ENCODE results near the gene C6orf62.
A peak's percentile ranks its signal among the peaks of the same experiment; 100 is the strongest.
"Not testable (repeated sequence)": the region's sequence is repeated elsewhere in the genome, so short reads cannot be mapped to it uniquely, and the experiment has no call there.

C6orf62 gene

GRCh38 chr6:24668066-24668996, 50.6 kb downstream of the C6orf62 start:
- H3K9me3 ChIP-seq (ENCODE audit: control insufficient read depth, low read length); H3K4me3 ChIP-seq (ENCODE audit: insufficient read depth, low read depth, low read length); H3K27me3 ChIP-seq (ENCODE audit: control insufficient read depth, insufficient read depth, low read length, poor library complexity, severe bottlenecking); H3K4me1 ChIP-seq (ENCODE audit: control insufficient read depth, insufficient read depth, low read length); H3K27ac ChIP-seq (ENCODE audit: insufficient read depth, low read depth, low read length, poor library complexity, severe bottlenecking); H3K36me3 ChIP-seq (ENCODE audit: control insufficient read depth, insufficient read depth, low read length): not testable (repeated sequence)
- WGBS, 2 experiments = 94 to 96% methylated on average over 18 of the region's 18 CpGs

- WGBS, 2 experiments = 41 to 49% methylated on average over 5 to 9 of the region's 9 CpGs
- H3K27ac ChIP-seq (ENCODE audit: insufficient read depth, low read depth, low read length, poor library complexity, severe bottlenecking) = peak overlapping the region; percentile 80
These were observed 51.6 kb downstream of the C6orf62 start for GRCh38 chr6:24667378-24667803.

GRCh38 chr6:24666641-24667377, 52.1 kb downstream of the C6orf62 start, which contains the start of the genes ACOT13 and TDP2:
TSS of gene ACOT13 (plus strand) at chr6:24667077. CDS start at chr6:24667264, 187 bp downstream.
TSS of gene TDP2 (minus strand) at chr6:24666899. CDS start at chr6:24666862, 37 bp downstream.
- peak within 1 kb of the TSS; percentile 80 for H3K27ac ChIP-seq (ENCODE audit: insufficient read depth, low read depth, low read length, poor library complexity, severe bottlenecking)
- no peaks in the 10 kb centered on the region for H3K36me3 ChIP-seq (ENCODE audit: control insufficient read depth, insufficient read depth, low read length)
- no peaks in the 10 kb centered on the region for H3K27me3 ChIP-seq (ENCODE audit: control insufficient read depth, insufficient read depth, low read length, poor library complexity, severe bottlenecking)
- H3K4me3 ChIP-seq (ENCODE audit: insufficient read depth, low read depth, low read length) = peak within 1 kb of the TSS; percentile 85
- peaks cover 7% of the 10 kb centered on the region for H3K4me1 ChIP-seq (ENCODE audit: control insufficient read depth, insufficient read depth, low read length)
- 1% methylated on average over 62 of the region's 62 CpGs for WGBS, 2 experiments
- H3K9me3 ChIP-seq (ENCODE audit: control insufficient read depth, low read length) = no peaks in the 10 kb centered on the region

More at GRCh38 chr6:24667378-24667803, 51.6 kb downstream of the C6orf62 start:
- H3K9me3 ChIP-seq (ENCODE audit: control insufficient read depth, low read length) = no peaks in the 10 kb centered on the region
- no peaks in the 10 kb centered on the region for H3K27me3 ChIP-seq (ENCODE audit: control insufficient read depth, insufficient read depth, low read length, poor library complexity, severe bottlenecking)
- no peaks in the 10 kb centered on the region for H3K36me3 ChIP-seq (ENCODE audit: control insufficient read depth, insufficient read depth, low read length)
- H3K4me1 ChIP-seq (ENCODE audit: control insufficient read depth, insufficient read depth, low read length) = peaks cover 7% of the 10 kb centered on the region
- H3K4me3 ChIP-seq (ENCODE audit: insufficient read depth, low read depth, low read length) = peak overlapping the region; percentile 85

- 1% methylated on average over 26 of the region's 26 CpGs for WGBS, 2 experiments
- H3K4me1 ChIP-seq (ENCODE audit: control insufficient read depth, insufficient read depth, low read length) = peaks cover 7% of the 10 kb centered on the region
These were observed 52.8 kb downstream of the C6orf62 start for GRCh38 chr6:24666097-24666640.

GRCh38 chr6:24664046-24664987, 54.6 kb downstream of the C6orf62 start:
- WGBS, 2 experiments = 94 to 99% methylated on average over 6 to 7 of the region's 7 CpGs
- H3K27me3 ChIP-seq (ENCODE audit: control insufficient read depth, insufficient read depth, low read length, poor library complexity, severe bottlenecking) = no peaks in the 10 kb centered on the region
- no peaks in the 10 kb centered on the region for H3K9me3 ChIP-seq (ENCODE audit: control insufficient read depth, low read length)
- no peaks in the 10 kb centered on the region for H3K36me3 ChIP-seq (ENCODE audit: control insufficient read depth, insufficient read depth, low read length)
- peaks cover 7% of the 10 kb centered on the region for H3K4me1 ChIP-seq (ENCODE audit: control insufficient read depth, insufficient read depth, low read length)
- no peak overlapping the region for H3K4me3 ChIP-seq (ENCODE audit: insufficient read depth, low read depth, low read length)
- no peak overlapping the region for H3K27ac ChIP-seq (ENCODE audit: insufficient read depth, low read depth, low read length, poor library complexity, severe bottlenecking)

More at GRCh38 chr6:24666097-24666640, 52.8 kb downstream of the C6orf62 start:
- no peaks in the 10 kb centered on the region for H3K27me3 ChIP-seq (ENCODE audit: control insufficient read depth, insufficient read depth, low read length, poor library complexity, severe bottlenecking)
- H3K4me3 ChIP-seq (ENCODE audit: insufficient read depth, low read depth, low read length) = peak overlapping the region; percentile 85
- peak overlapping the region; percentile 19 for H3K27ac ChIP-seq (ENCODE audit: insufficient read depth, low read depth, low read length, poor library complexity, severe bottlenecking)
- no peaks in the 10 kb centered on the region for H3K36me3 ChIP-seq (ENCODE audit: control insufficient read depth, insufficient read depth, low read length)
- no peaks in the 10 kb centered on the region for H3K9me3 ChIP-seq (ENCODE audit: control insufficient read depth, low read length)

GRCh38 chr6:24663189-24663588, 55.8 kb downstream of the C6orf62 start:
- Histone ChIP-seq H3K4me3 (ENCODE audit: insufficient read depth, low read depth, low read length) (no peak overlapping the region), H3K27me3 (ENCODE audit: control insufficient read depth, insufficient read depth, low read length, poor library complexity, severe bottlenecking) (no peaks in the 10 kb centered on the region), H3K9me3 (ENCODE audit: control insufficient read depth, low read length) (no peaks in the 10 kb centered on the region), H3K27ac (ENCODE audit: insufficient read depth, low read depth, low read length, poor library complexity, severe bottlenecking) (no peak overlapping the region), H3K36me3 (ENCODE audit: control insufficient read depth, insufficient read depth, low read length) (no peaks in the 10 kb centered on the region), H3K4me1 (ENCODE audit: control insufficient read depth, insufficient read depth, low read length) (peaks cover 7% of the 10 kb centered on the region)
- WGBS, 2 experiments = 100% methylated on average over 1 of the region's 1 CpG

- WGBS, 2 experiments = 91 to 93% methylated on average over 10 of the region's 10 CpGs
- H3K27me3 ChIP-seq (ENCODE audit: control insufficient read depth, insufficient read depth, low read length, poor library complexity, severe bottlenecking) = no peaks in the 10 kb centered on the region
- no peaks in the 10 kb centered on the region for H3K9me3 ChIP-seq (ENCODE audit: control insufficient read depth, low read length)
- H3K36me3 ChIP-seq (ENCODE audit: control insufficient read depth, insufficient read depth, low read length) = no peaks in the 10 kb centered on the region
- no peak overlapping the region for H3K4me3 ChIP-seq (ENCODE audit: insufficient read depth, low read depth, low read length)
- H3K4me1 ChIP-seq (ENCODE audit: control insufficient read depth, insufficient read depth, low read length) = peaks cover 7% of the 10 kb centered on the region
- no peak overlapping the region for H3K27ac ChIP-seq (ENCODE audit: insufficient read depth, low read depth, low read length, poor library complexity, severe bottlenecking)
These were observed 56.7 kb downstream of the C6orf62 start for GRCh38 chr6:24662236-24662635.

GRCh38 chr6:24661759-24662158, 57.2 kb downstream of the C6orf62 start:
- H3K9me3 ChIP-seq (ENCODE audit: control insufficient read depth, low read length); H3K4me3 ChIP-seq (ENCODE audit: insufficient read depth, low read depth, low read length); H3K27ac ChIP-seq (ENCODE audit: insufficient read depth, low read depth, low read length, poor library complexity, severe bottlenecking); H3K27me3 ChIP-seq (ENCODE audit: control insufficient read depth, insufficient read depth, low read length, poor library complexity, severe bottlenecking); H3K36me3 ChIP-seq (ENCODE audit: control insufficient read depth, insufficient read depth, low read length); H3K4me1 ChIP-seq (ENCODE audit: control insufficient read depth, insufficient read depth, low read length): not testable (repeated sequence)
- 81 to 82% methylated on average over 4 to 5 of the region's 5 CpGs for WGBS, 2 experiments

- H3K27ac ChIP-seq (ENCODE audit: insufficient read depth, low read depth, low read length, poor library complexity, severe bottlenecking) = no peak overlapping the region
- no peaks in the 10 kb centered on the region for H3K9me3 ChIP-seq (ENCODE audit: control insufficient read depth, low read length)
- H3K4me1 ChIP-seq (ENCODE audit: control insufficient read depth, insufficient read depth, low read length) = peaks cover 1% of the 10 kb centered on the region
- no peak overlapping the region for H3K4me3 ChIP-seq (ENCODE audit: insufficient read depth, low read depth, low read length)
- 96% methylated on average over 2 of the region's 2 CpGs for WGBS, 2 experiments
- no peaks in the 10 kb centered on the region for H3K27me3 ChIP-seq (ENCODE audit: control insufficient read depth, insufficient read depth, low read length, poor library complexity, severe bottlenecking)
- no peaks in the 10 kb centered on the region for H3K36me3 ChIP-seq (ENCODE audit: control insufficient read depth, insufficient read depth, low read length)
These were observed 58.8 kb downstream of the C6orf62 start for GRCh38 chr6:24660105-24660504.

All from ectodermal cell (in vitro differentiated cells).